HepG2 (cell line): ENCODE measurements around the gene ZNF100. TPM values are rescaled to one million over a fixed set of nuclear protein-coding genes. Genes with fewer than 3 reads are reported as not detected.

ENCODE experiments used
- ATAC-seq: fragments of 200-7000 bp; cut with Tn5 transposase; 3 replicates; pipeline ENCODE4 v1.9.1; 2020; ENCODE audit warnings: mild to moderate bottlenecking, moderate library complexity
- BruUV-seq: library from RNA; stranded (reverse); fragments of 400-500 nt; replicated peaks from 2 replicates; lab custom pipeline; 2021; lab: Mats Ljungman, UMichigan
- CTCF ChIA-PET: fragments of 300-600 bp; formaldehyde crosslinking; extraction: SDS; loops from one replicate; lab custom pipeline; 2021; ENCODE audit warnings: low total read pairs, inconsistent platforms, low intra/inter-chr PET ratio; lab: Yijun Ruan, JAX
- POLR2A ChIA-PET: fragments of 350-600 bp; sonication (Branson Sonifier 250); formaldehyde crosslinking; loops from one replicate; lab custom pipeline; 2020; ENCODE audit warnings: antibody characterized with exemption, inconsistent platforms; lab: Yijun Ruan, JAX
- DNase-seq: peaks from one replicate; pipeline ENCODE4 v3.0.0-alpha.2; 2015; ENCODE audit warnings: low spot score
- FAIRE-seq: peaks from 3 replicates; lab custom pipeline; 2011; peaks lifted over from hg19 to GRCh38; lab: Jason Lieb, UNC
- H2AFZ ChIP-seq: one replicate; pipeline ENCODE4 v1.6.1; 2011; ENCODE audit warnings: low read length, inconsistent platforms
- H3K27ac ChIP-seq: fragments of 300-600 bp; 3 replicates; pipeline ENCODE4 v1.8.0; 2011; ENCODE audit warnings: mixed run types, mild to moderate bottlenecking, mixed read lengths, low read length, inconsistent platforms; ENCODE audit not compliant: insufficient read depth; ENCODE audit errors: extremely low read length
- H3K27me3 ChIP-seq, 2 experiments: fragments of 200-600 bp in 1 of 2; 2 replicates in 1 of 2; 3 replicates in 1 of 2; pipeline versions ENCODE4 v1.6.0 to v1.8.0; 2011; ENCODE audit warnings: low read length in 2 of 2, mild to moderate bottlenecking in 2 of 2, moderate library complexity in 2 of 2, inconsistent platforms in 1 of 2; ENCODE audit not compliant: insufficient read depth in 2 of 2, control insufficient read depth in 1 of 2
- H3K36me3 ChIP-seq, 2 experiments: fragments of 200-600 bp in 1 of 2; replicated peaks in 1 of 2; 2 replicates in 1 of 2; 3 replicates in 1 of 2; pipeline versions ENCODE4 v1.5.1 to v1.8.0; 2011; ENCODE audit warnings: low read length in 2 of 2, inconsistent platforms in 1 of 2; ENCODE audit not compliant: insufficient read depth in 2 of 2, control insufficient read depth in 1 of 2
- H3K4me1 ChIP-seq: 2 replicates; pipeline ENCODE4 v1.5.1; 2012; ENCODE audit warnings: low read length, inconsistent platforms; ENCODE audit not compliant: insufficient read depth
- H3K4me2 ChIP-seq: 2 replicates; pipeline ENCODE4 v1.6.0; 2011; ENCODE audit warnings: low read depth, low read length, inconsistent platforms
- H3K4me3 ChIP-seq, 3 experiments: fragments of 200-600 bp in 1 of 3; sonication (generic), shearing (Covaris generic) in 1 of 3; replicated peaks in 1 of 3; 2 replicates each; pipeline ENCODE4 v1.5.1; 2011 to 2016; ENCODE audit warnings: low read length in 3 of 3, inconsistent platforms in 2 of 3, low read depth in 2 of 3, mild to moderate bottlenecking in 2 of 3, control low read depth in 1 of 3, mixed read lengths in 1 of 3; ENCODE audit not compliant: insufficient read depth in 1 of 3
- H3K79me2 ChIP-seq: one replicate; pipeline ENCODE4 v1.6.1; 2011; ENCODE audit warnings: low read length, inconsistent platforms; ENCODE audit not compliant: insufficient read depth
- H3K9ac ChIP-seq: 2 replicates; pipeline ENCODE4 v1.6.0; 2011; ENCODE audit warnings: mild to moderate bottlenecking, low read depth, low read length, inconsistent platforms; ENCODE audit not compliant: insufficient read depth
- H3K9me3 ChIP-seq: 2 replicates; pipeline ENCODE4 v1.5.1; 2012; ENCODE audit warnings: mild to moderate bottlenecking, low read length
- H4K20me1 ChIP-seq: 2 replicates; pipeline ENCODE4 v1.6.0; 2011; ENCODE audit warnings: inconsistent platforms, mild to moderate bottlenecking, low read length, moderate library complexity; ENCODE audit not compliant: insufficient read depth
- AKAP8 ChIP-seq: sonication (generic); formaldehyde crosslinking; IDR thresholded peaks from 2 replicates; pipeline ENCODE4 v1.5.1; 2020; ENCODE audit warnings: mild to moderate bottlenecking, missing genetic modification reagents
- FOSL2 ChIP-seq: sonication (generic); formaldehyde crosslinking; IDR thresholded peaks from 2 replicates; pipeline ENCODE4 v1.4.0; 2020; ENCODE audit warnings: missing genetic modification reagents
- HCFC1 ChIP-seq: fragments of 150-350 bp; IDR thresholded peaks from 2 replicates; pipeline ENCODE4 v1.6.1; 2014; ENCODE audit warnings: low read depth, low read length
- HNRNPK ChIP-seq: fragments of 200-400 bp; formaldehyde crosslinking; IDR thresholded peaks from 2 replicates; pipeline ENCODE4 v1.6.1; 2018; ENCODE audit warnings: low read length, low read depth, moderate library complexity, mild to moderate bottlenecking; ENCODE audit not compliant: poor library complexity, severe bottlenecking
- MATR3 ChIP-seq: sonication (generic); formaldehyde crosslinking; IDR thresholded peaks from 2 replicates; pipeline ENCODE4 v1.4.0; 2020; ENCODE audit warnings: missing genetic modification reagents
- NAIF1 ChIP-seq: sonication (generic); formaldehyde crosslinking; IDR thresholded peaks from 2 replicates; pipeline ENCODE4 v1.5.0; 2020; ENCODE audit warnings: mild to moderate bottlenecking, missing genetic modification reagents, borderline replicate concordance
- NBN ChIP-seq: fragments of 450-650 bp; conservative IDR thresholded peaks from 2 replicates; pipeline ENCODE4 v1.6.1; 2017
- NR2F6 ChIP-seq, 2 experiments: IDR thresholded peaks; 2 replicates each; pipeline ENCODE4 v1.6.1; 2016; ENCODE audit warnings: antibody characterized with exemption in 1 of 2, mild to moderate bottlenecking in 1 of 2
- SCMH1 ChIP-seq: sonication (generic); formaldehyde crosslinking; IDR thresholded peaks from 2 replicates; pipeline ENCODE4 v1.9.0; 2021; ENCODE audit warnings: missing genetic modification reagents, mild to moderate bottlenecking, borderline replicate concordance
- SIX1 ChIP-seq: sonication (generic); formaldehyde crosslinking; IDR thresholded peaks from 2 replicates; pipeline ENCODE4 v1.4.0; 2020; ENCODE audit warnings: missing genetic modification reagents, borderline replicate concordance
- TFAP4 ChIP-seq: sonication (generic); IDR thresholded peaks from 2 replicates; pipeline ENCODE4 v1.6.1; 2016; ENCODE audit warnings: low read depth, borderline replicate concordance
- ZNF333 ChIP-seq: sonication (generic); formaldehyde crosslinking; IDR thresholded peaks from 2 replicates; pipeline ENCODE4 v1.4.0; 2020; ENCODE audit warnings: mild to moderate bottlenecking, missing genetic modification reagents, borderline replicate concordance
- ZNF34 ChIP-seq: sonication (generic); formaldehyde crosslinking; IDR thresholded peaks from 2 replicates; pipeline ENCODE4 v1.4.0; 2020; ENCODE audit warnings: mild to moderate bottlenecking, missing genetic modification reagents, borderline replicate concordance
- ZNF562 ChIP-seq: sonication (generic); formaldehyde crosslinking; IDR thresholded peaks from 2 replicates; pipeline ENCODE4 v1.8.0; 2022; ENCODE audit warnings: missing genetic modification reagents, borderline replicate concordance
- ZNF720 ChIP-seq: sonication (generic); formaldehyde crosslinking; IDR thresholded peaks from 2 replicates; pipeline ENCODE4 v1.4.0; 2020; ENCODE audit warnings: missing genetic modification reagents
- WGBS: methylation state at CpG from one replicate; pipeline ENCODE4 v1.1.6; 2017; ENCODE audit warnings: low lambda C conversion rate; 5-methylcytosine and 5-hydroxymethylcytosine counted together
- in situ Hi-C: cut with HindIII; loops from 2 replicates; pipeline ENCODE4 v1.10.0; 2017; ENCODE audit warnings: low pct_unique_long_range_greater_than_20kb; ENCODE audit not compliant: extremely low pct_ligation_motif_present
- intact Hi-C: fragments of 100-400 bp; cut with micrococcal nuclease; formaldehyde crosslinking; loops from one replicate; pipeline ENCODE4 v1.10.0; 2022; ENCODE audit not compliant: unreplicated experiment
- polyA plus RNA-seq, 8 experiments: library from polyadenylated mRNA; depleted of rRNA in 3 of 8; stranded (reverse) in 7 of 8; unstranded in 1 of 8; fragments of >200 nt; fragmentation: Illumina TruSeq in 4 of 8; extraction: Trizol in 4 of 8; gene quantifications; 2 replicates each; pipeline versions ENCODE4 v1.2.1 to v1.2.3, GENCODE V29; 2011 to 2016; ENCODE audit warnings: low read depth in 4 of 8, missing spikeins in 1 of 8, mixed read lengths in 1 of 8; ENCODE audit not compliant: insufficient read depth in 1 of 8
- total RNA-seq, 5 experiments: library from RNA; depleted of rRNA; stranded (reverse); fragments of >200 nt; fragmentation: Illumina TruSeq; extraction: Trizol; gene quantifications; 2 replicates each; pipeline ENCODE4 v1.2.3, GENCODE V29; 2016; ENCODE audit warnings: low read depth in 1 of 5
- TF ChIP-seq, protein P1 (sequence below): sonication (generic); formaldehyde crosslinking; IDR thresholded peaks from 2 replicates; pipeline ENCODE4 v1.9.0; 2021; ENCODE audit warnings: missing genetic modification reagents, borderline replicate concordance
- TF ChIP-seq, protein P2 (sequence below): sonication (generic); formaldehyde crosslinking; IDR thresholded peaks from 2 replicates; pipeline ENCODE4 v1.5.1; 2020; ENCODE audit warnings: missing genetic modification reagents, mild to moderate bottlenecking, borderline replicate concordance

Gene ZNF100
- total and polyA plus RNA-seq, 2 of the 13 experiments (the other 11 are each of a cell fraction or from before 2014, with no cell fraction given) = 2.5 to 11.4 TPM

- H3K9ac ChIP-seq = no peak overlapping the region
- ChIA-PET POLR2A (no interaction called here), CTCF (no interaction called here)
- H3K27ac ChIP-seq = no peak overlapping the region
- no peak overlapping the region for H3K4me3 ChIP-seq
- H3K79me2 ChIP-seq = no peaks in the 10 kb centered on the region
- WGBS = 30% methylated on average over 4 of the region's 4 CpGs
- no peaks in the 10 kb centered on the region for H3K27me3 ChIP-seq
- H3K36me3 ChIP-seq = no peaks in the 10 kb centered on the region
- ATAC-seq = no peak
- H2AFZ ChIP-seq = no peak overlapping the region
- intact Hi-C loops (no loop called here), in situ Hi-C loops (no loop called here)
- no peaks in the 10 kb centered on the region for H3K4me1 ChIP-seq
- H3K4me2 ChIP-seq = no peak overlapping the region
- TF ChIP-seq ZNF333 (CRISPR knock-in tag) (no peak), HNRNPK (peak; percentile 73)
- H4K20me1 ChIP-seq = no peaks in the 10 kb centered on the region
- FAIRE-seq = no peak
- no TSS peak for BruUV-seq
- DNase-seq = no peak
- H3K9me3 ChIP-seq = peaks cover 64% of the 10 kb centered on the region
Measured at GRCh38 chr19:21707065-21707464, 60.3 kb downstream of the ZNF100 start.

DNA sequence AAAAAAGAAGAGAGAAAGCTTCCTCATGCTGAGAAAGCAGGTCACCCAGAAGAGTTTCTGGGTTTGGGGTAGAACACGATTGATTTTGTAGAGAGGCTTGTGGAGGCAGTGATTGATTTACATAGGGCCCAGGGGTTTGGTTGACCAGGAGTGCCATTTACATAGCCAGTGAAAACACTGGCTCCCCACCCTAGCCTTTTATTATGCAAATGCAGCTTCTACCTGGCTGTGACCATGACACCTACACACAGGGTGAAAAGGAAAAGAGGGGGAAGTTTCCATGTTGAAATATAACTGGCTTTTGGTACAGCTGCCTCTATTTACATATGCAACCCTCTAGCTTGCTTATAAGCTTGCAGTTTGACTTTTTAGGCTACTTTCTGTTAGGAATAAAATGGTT, 62.0 kb downstream of the ZNF100 start:
- no peak overlapping the region for H3K4me2 ChIP-seq
- H3K27me3 ChIP-seq = no peaks in the 10 kb centered on the region
- no peak overlapping the region for H3K4me3 ChIP-seq
- in situ Hi-C loops = no loop called here
- POLR2A ChIA-PET = no interaction called here
- ATAC-seq (no peak), DNase-seq (no peak)
- peaks cover 65% of the 10 kb centered on the region for H3K9me3 ChIP-seq
- no peaks in the 10 kb centered on the region for H4K20me1 ChIP-seq
- no TSS peak for BruUV-seq
- TF ChIP-seq ZNF34 (CRISPR knock-in tag) = no peak
- TF ChIP-seq NR2F6 (IDR thresholded peaks at IDR 0.05) = no peak
- no peak for TF ChIP-seq NR2F6 (CRISPR knock-in tag; IDR thresholded peaks at IDR 0.05)
- TF ChIP-seq ZNF562 (CRISPR knock-in tag) = no peak
- TF ChIP-seq, protein P1, sequence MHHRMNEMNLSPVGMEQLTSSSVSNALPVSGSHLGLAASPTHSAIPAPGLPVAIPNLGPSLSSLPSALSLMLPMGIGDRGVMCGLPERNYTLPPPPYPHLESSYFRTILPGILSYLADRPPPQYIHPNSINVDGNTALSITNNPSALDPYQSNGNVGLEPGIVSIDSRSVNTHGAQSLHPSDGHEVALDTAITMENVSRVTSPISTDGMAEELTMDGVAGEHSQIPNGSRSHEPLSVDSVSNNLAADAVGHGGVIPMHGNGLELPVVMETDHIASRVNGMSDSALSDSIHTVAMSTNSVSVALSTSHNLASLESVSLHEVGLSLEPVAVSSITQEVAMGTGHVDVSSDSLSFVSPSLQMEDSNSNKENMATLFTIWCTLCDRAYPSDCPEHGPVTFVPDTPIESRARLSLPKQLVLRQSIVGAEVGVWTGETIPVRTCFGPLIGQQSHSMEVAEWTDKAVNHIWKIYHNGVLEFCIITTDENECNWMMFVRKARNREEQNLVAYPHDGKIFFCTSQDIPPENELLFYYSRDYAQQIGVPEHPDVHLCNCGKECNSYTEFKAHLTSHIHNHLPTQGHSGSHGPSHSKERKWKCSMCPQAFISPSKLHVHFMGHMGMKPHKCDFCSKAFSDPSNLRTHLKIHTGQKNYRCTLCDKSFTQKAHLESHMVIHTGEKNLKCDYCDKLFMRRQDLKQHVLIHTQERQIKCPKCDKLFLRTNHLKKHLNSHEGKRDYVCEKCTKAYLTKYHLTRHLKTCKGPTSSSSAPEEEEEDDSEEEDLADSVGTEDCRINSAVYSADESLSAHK (CRISPR knock-in tag) = no peak
- no peak for TF ChIP-seq NBN
- no peak for TF ChIP-seq FOSL2 (CRISPR knock-in tag)
- TF ChIP-seq, protein P2, sequence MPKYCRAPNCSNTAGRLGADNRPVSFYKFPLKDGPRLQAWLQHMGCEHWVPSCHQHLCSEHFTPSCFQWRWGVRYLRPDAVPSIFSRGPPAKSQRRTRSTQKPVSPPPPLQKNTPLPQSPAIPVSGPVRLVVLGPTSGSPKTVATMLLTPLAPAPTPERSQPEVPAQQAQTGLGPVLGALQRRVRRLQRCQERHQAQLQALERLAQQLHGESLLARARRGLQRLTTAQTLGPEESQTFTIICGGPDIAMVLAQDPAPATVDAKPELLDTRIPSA (CRISPR knock-in tag) = no peak
- no peak for TF ChIP-seq MATR3 (CRISPR knock-in tag)
- no peak for TF ChIP-seq SCMH1 (CRISPR knock-in tag)
- no peak for TF ChIP-seq AKAP8 (CRISPR knock-in tag)
- TF ChIP-seq HCFC1 = no peak
- TF ChIP-seq NAIF1 (CRISPR knock-in tag) = no peak
- TF ChIP-seq TFAP4 = no peak
- TF ChIP-seq ZNF720 (CRISPR knock-in tag) = no peak
- TF ChIP-seq SIX1 (CRISPR knock-in tag) = no peak
- TF ChIP-seq, all 625 proteins: peak for 0
- no peak for FAIRE-seq
- CTCF ChIA-PET = no interaction called here
- intact Hi-C loops = no loop called here
- H3K9ac ChIP-seq = no peak overlapping the region
- 7% methylated on average over 1 of the region's 1 CpG for WGBS
- no peak overlapping the region for H3K27ac ChIP-seq
- H2AFZ ChIP-seq = no peak overlapping the region
- no peaks in the 10 kb centered on the region for H3K79me2 ChIP-seq
- H3K36me3 ChIP-seq = no peaks in the 10 kb centered on the region
- H3K4me1 ChIP-seq = no peaks in the 10 kb centered on the region
